NCI-H345 (cell line): Measurements from ENCODE around the gene RNF41.

Experiments
- DNase-seq: peaks from one replicate; lab custom pipeline; 2025; lab: John Stamatoyannopoulos, UW

The RNF41 gene

GRCh38 chr12:56152756-56153677 lies 68.7 kb downstream of the RNF41 start:
- DNase-seq: no peak
